GM12892 (cell line): ENCODE measurements around the gene KIF19.

Experiments
- POLR2A ChIP-seq: IDR thresholded peaks from 2 replicates; pipeline ENCODE4 v1.6.1; 2011; ENCODE audit warnings: low read depth, low read length, control low read depth
- POLR2AphosphoS5 ChIP-seq: IDR thresholded peaks from 2 replicates; pipeline ENCODE4 v1.6.1; 2011; ENCODE audit warnings: low read depth, low read length, control low read depth
- TAF1 ChIP-seq: IDR thresholded peaks from 2 replicates; pipeline ENCODE4 v1.6.1; 2011; ENCODE audit warnings: low read depth, mild to moderate bottlenecking, control low read depth, low read length, borderline replicate concordance

GRCh38 chr17:74297941-74298340, 28.1 kb upstream of the KIF19 start:
- no peak for TF ChIP-seq TAF1
- no peak for TF ChIP-seq POLR2A
- TF ChIP-seq POLR2AphosphoS5, result no peak
